ENCODE data around the gene TMEM179B.
A peak's percentile ranks its signal among the peaks of the same experiment; 100 is the strongest.

TMEM179B gene

GRCh38 chr11:62831520-62832335 lies 44.5 kb downstream of the TMEM179B start, which contains the start of gene STX5:
Gene STX5 (minus strand): TSS chr11:62832051. CDS start chr11:62831243, 808 bp downstream.
- DNase-seq (ENCODE audit: extremely low read depth in 1 of 2, low read depth in 1 of 2), result peak; percentile 98 to 99

- no peak for DNase-seq (ENCODE audit: extremely low read depth in 1 of 2, low read depth in 1 of 2)
These were observed 45.4 kb downstream of the TMEM179B start, which contains the start of gene TEX54 for GRCh38 chr11:62832336-62833234. Gene TEX54 (minus strand): TSS chr11:62832841.

- DNase-seq (ENCODE audit: extremely low read depth in 1 of 2, low read depth in 1 of 2), result no peak
These were observed 48.1 kb downstream of the TMEM179B start for GRCh38 chr11:62835336-62835735.

GRCh38 chr11:62839050-62839945 lies 52.1 kb downstream of the TMEM179B start, which contains the start of gene WDR74:
Gene WDR74 (minus strand): TSS chr11:62839590. CDS start chr11:62839570, 20 bp downstream.
- DNase-seq (ENCODE audit: extremely low read depth in 1 of 2, low read depth in 1 of 2), result peak; percentile 81 to 86

Measured in stimulated activated CD8-positive, alpha-beta memory T cell treated with anti-CD3 and anti-CD28 coated beads, Interleukin-7, amount 100 ng/mL, for 48 hours (primary cell).